ENCODE data around the gene HERC2. TPM values are rescaled to one million over a fixed set of nuclear protein-coding genes. Genes with fewer than 3 reads are reported as not detected.

The HERC2 gene
- total RNA-seq, 1 donor from 2014 or later = 44.3 TPM

- ATAC-seq (peak; percentile 65), DNase-seq (no peak)
- intact Hi-C loops (cut with micrococcal nuclease) = no loop called here
These were observed 215.5 kb downstream of the HERC2 start for GRCh38 chr15:28106294-28107110.

DNA sequence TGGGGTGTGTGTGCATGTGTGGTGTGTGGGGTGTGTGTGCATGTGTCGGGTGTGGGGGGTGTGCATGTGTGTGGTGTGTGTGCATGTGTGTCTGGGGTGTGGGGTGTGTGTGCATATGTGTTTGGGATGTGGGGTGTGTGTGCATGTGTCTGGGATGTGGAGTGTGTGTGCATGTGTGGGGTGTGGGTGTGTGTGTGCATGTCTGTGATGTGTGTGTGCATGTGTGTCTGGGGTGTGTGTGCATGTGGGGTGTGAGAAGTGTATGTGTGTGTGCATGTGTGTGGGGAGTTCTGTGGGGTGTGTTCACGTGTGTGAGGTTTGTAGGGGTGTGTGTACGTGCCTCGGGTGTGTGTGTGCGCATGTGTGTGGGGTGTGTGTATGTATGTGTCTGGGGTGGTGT lies 216.2 kb downstream of the HERC2 start:
- DNase-seq = no peak
- intact Hi-C loops (cut with micrococcal nuclease) = no loop called here
- no peak for ATAC-seq

DNA sequence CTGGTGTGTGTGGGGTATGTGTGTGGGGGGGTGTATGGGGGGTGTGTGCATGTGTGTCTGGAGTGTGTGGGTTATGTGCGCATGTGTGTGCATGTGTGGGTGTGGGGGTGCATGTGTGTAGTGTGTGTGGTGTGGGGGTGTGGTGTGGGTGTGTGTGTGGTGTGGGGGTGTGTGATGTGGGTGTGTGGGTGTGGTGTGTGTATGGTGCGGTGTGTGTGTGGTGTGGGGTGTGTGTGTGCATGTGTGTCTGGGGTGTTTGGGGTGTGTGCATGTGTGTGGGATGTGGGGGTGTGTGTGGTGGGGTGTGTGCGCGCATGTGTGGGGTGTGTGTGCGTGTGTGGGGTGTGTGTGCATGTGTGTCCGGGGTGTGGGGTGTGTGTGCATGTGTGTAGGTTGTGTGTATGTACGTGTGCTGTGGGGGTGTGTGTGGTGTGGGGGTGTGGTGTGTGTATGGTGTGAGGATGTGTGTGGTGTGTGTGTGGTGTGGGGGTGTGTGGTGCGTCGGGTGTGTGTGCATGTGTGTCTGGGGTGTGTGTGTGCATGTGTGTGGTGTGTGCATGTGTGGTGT lies 216.7 kb downstream of the HERC2 start:
- no peak for DNase-seq

GRCh38 chr15:28104326-28104725 lies 217.7 kb downstream of the HERC2 start:
- no peak for DNase-seq
- intact Hi-C loops (cut with micrococcal nuclease) = no loop called here
- ATAC-seq = no peak

More for the DNA sequence above, 216.7 kb downstream of the HERC2 start:
- no peak for ATAC-seq
- intact Hi-C loops (cut with micrococcal nuclease) = no loop called here

- ATAC-seq (no peak), DNase-seq (no peak)
- intact Hi-C loops (cut with micrococcal nuclease) = no loop called here
These were observed 218.1 kb downstream of the HERC2 start for GRCh38 chr15:28103831-28104230.

DNA sequence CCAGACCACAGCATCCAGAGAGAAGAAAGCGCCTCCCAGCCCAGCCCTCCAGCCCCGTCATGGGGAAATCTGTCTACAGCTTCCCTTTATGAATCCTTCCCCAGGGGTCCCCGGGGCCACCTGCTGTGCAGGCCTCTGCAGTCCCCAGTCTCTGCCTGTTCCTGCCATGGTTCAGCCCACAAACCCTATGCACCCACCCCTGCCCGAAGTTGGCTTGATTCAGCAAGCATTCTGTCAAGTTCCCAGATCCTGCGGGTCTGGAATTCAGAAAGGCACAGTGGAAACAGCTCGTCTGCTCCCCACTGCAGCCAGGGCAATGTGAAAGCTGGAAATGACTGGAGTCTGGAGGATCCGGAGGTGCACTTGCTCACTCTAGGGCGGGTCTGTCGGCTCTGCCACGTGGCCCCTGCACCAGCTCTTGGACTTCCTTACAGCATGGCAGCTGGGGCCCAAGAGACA lies 220.0 kb downstream of the HERC2 start:
- intact Hi-C loops (cut with micrococcal nuclease) = no loop called here
- no peak for DNase-seq
- no peak for ATAC-seq

- DNase-seq = no peak
- no peak for ATAC-seq
- intact Hi-C loops (cut with micrococcal nuclease) = no loop called here
These were observed 220.8 kb downstream of the HERC2 start for GRCh38 chr15:28101201-28101600.

GRCh38 chr15:28100516-28101195 lies 221.3 kb downstream of the HERC2 start:
- DNase-seq (no peak), ATAC-seq (no peak)
- intact Hi-C loops (cut with micrococcal nuclease) = no loop called here

GRCh38 chr15:28099555-28100140 lies 222.3 kb downstream of the HERC2 start:
- DNase-seq (no peak), ATAC-seq (peak; percentile 1)
- intact Hi-C loops (cut with micrococcal nuclease) = no loop called here

DNA sequence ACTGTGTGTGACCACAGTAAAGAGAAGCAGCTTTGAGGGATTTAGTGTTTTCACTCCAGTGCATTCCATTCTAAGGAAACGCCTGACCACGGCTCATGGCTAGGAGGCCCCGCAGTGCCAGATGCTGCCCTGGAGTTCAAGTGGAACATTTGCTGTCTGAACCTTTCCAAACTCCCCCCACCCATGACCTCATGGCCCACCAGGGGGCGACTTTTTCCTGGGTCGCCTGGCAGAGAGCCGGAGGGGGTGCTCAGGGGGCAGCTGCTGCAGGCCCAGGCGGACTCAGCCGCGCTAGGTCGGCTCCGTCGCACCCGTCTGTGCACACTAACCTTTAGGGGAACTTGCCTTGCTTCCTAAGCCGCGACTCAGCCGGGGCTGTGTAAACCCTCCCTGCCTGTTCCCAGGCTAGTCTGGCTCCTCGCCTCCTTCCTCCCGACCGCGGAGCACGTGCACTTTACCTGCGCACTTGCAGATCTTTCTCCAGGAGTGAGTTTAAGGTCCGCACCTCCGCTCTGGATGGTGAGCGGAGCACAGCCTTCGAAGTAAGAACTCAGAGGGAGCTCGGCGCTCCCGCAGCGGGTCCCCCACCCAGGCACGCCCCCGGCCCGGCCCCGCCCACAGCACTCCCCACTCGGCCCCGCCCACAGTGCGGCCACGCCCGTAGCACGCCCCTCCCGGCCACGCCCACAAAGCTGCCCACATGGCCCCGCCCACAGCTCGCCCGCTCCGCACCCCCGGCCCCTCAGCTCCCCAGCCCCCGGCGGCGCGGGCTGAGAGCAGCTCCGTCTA lies 223.0 kb downstream of the HERC2 start, which contains the start of gene OCA2:
Gene OCA2 (minus strand): TSS at position 550 of the 789 bp plus-strand sequence. CDS start 17,441 bp downstream, outside the sequence.
- intact Hi-C loops (cut with micrococcal nuclease) = no loop called here
- ATAC-seq (peak; percentile 37), DNase-seq (peak; percentile 73)

DNA sequence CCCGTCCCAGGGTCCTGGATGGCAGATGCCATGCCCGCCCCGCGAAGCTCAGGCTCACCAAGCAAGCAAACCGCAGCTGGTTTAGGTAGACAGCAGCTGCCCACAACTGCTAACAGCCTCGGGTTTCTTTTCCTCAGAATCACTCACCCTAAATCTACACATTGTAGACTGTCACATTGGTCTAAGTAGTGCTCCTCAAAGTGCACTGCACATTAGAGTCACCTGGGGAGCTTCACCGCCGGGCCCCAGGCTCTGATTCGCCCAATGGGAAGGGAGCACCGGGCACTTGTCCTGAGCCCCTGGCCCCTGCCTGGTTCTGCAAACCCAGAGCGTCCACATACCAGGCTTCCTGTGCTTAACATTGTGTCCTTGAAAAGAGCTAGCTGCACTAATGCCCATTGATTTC lies 223.6 kb downstream of the HERC2 start:
- intact Hi-C loops (cut with micrococcal nuclease) = no loop called here
- no peak for DNase-seq
- ATAC-seq = no peak

GRCh38 chr15:28097656-28098359 lies 224.2 kb downstream of the HERC2 start:
- no peak for DNase-seq
- ATAC-seq = no peak
- intact Hi-C loops (cut with micrococcal nuclease) = no loop called here

GRCh38 chr15:28096670-28097431 lies 225.1 kb downstream of the HERC2 start:
- intact Hi-C loops (cut with micrococcal nuclease) = no loop called here
- ATAC-seq (peak; percentile 3), DNase-seq (no peak)

DNA sequence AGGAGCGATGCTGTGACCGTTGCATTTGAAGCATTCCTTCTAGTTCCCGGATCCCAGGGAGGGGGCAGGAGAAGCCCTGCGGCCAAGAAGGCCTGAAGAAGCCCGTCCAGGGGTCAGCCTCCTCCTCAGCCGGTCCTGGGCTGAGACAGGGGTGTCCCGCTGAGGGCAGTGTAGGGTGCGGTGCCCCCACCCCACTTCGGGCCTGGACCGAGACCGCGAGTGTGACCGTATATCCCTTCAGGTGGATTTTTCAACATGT lies 225.6 kb downstream of the HERC2 start:
- DNase-seq (no peak), ATAC-seq (no peak)
- intact Hi-C loops (cut with micrococcal nuclease) = no loop called here

DNA sequence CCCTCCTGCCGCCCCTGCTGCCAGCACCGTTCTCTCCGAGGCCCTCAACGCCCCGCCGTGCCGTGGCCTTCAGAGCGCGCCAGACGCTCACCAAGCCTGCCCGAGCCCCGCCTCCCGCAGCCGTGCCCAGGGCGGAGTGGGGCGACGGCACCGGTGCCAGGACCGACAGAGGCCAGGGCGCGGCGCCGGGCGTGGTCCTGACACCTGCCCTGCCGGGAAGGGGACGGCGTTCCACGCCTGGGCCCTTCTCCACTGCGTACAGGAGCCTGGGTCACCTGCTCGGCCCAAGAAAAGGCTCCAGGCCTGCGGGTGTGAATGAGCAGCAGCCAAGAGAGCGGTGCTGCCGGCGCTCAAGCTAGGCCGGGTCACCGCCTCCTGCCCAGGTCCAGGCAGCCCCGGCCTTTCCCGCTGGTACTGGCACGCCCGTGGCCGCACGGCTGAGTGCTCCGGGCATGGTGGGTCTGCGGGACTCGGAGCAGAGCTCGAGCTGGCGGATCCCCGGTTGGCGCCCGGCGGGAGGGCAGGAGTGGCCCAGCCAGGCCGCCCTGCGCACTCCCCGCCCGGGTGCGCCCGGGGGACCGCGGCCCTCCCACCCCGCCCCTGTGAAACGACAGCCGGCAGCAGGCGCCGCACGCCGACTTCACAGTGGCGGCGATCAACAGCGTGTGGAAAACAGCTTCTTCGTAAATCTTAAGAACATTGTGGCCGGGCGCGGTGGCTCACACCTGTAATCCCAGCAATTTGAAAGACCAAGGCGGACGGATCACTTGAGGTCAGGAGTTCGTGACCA lies 227.1 kb downstream of the HERC2 start:
- intact Hi-C loops (cut with micrococcal nuclease) = no loop called here
- DNase-seq = peak; percentile 62
- peak; percentile 57 for ATAC-seq

DNA sequence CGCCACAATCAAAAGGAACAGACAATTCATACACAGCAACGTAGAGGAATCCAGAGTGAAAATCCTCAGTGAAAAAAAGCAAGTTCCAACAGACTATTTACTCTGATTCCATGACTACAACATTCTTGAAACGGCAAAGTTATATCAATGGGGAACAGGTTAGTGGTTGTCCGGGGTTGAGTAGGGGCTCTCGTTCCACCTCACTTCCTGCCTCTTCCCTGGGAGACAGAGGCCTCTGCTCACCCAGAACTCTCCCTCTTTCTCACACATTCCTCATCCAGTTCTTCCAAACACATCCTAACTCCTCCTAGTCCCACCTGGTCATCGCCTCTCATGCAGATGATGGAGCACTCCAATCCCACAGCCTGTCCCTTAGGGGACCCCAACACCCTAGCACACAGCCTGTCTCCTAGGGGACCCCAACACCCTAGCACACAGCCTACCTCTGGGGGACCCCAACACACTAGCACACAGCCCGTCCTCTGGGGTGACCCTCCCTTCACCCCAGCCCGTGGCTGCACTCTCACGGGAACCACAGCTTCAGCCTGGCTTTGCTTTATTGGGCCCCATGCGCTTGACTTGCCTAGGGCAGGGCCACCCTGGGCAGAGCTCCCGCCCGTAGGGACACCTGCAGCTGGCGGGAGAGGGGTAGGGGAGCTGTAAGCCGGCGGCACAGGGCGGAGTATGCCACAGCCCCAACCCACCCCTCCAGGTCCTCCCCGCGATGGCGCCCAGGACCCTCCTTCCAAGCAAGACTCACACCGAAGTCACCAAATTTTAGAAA lies 228.0 kb downstream of the HERC2 start:
- ATAC-seq = no peak
- DNase-seq = no peak
- intact Hi-C loops (cut with micrococcal nuclease) = no loop called here

All from left ventricle myocardium superior (tissue), 1 donor.